Heart left ventricle (tissue), 16 donors: ENCODE results near the gene KDM5B. TPM values are rescaled to one million over a fixed set of nuclear protein-coding genes. Genes with fewer than 3 reads are reported as not detected.

ENCODE experiments used
- ATAC-seq, 4 donors: fragments of 200-7000 bp; cut with Tn5 transposase; one replicate each; pipeline ENCODE4 v1.9.1; 2020 to 2022; ENCODE audit warnings: moderate library complexity in 4 of 4, mild to moderate bottlenecking in 3 of 4, moderate number of reproducible peaks in 1 of 4
- DNase-seq, 5 donors: peaks; one replicate each; pipeline ENCODE4 v3.0.0-alpha.2; 2020
- H3K27ac ChIP-seq, 12 donors: fragments of 200-600 bp; sonication (generic) in 4 of 12; one replicate each; pipeline versions ENCODE4 v1.5.0 to v1.8.0; 2016 to 2022; ENCODE audit warnings: mild to moderate bottlenecking in 2 of 12
- H3K27me3 ChIP-seq, 9 donors: fragments of 200-600 bp; sonication (generic) in 2 of 9; one replicate each; pipeline versions ENCODE4 v1.5.1 to v1.8.0; 2016 to 2022; ENCODE audit warnings: mild to moderate bottlenecking in 3 of 9
- H3K36me3 ChIP-seq, 9 donors: fragments of 200-600 bp; sonication (generic) in 2 of 9; one replicate each; pipeline versions ENCODE4 v1.5.0 to v1.8.0; 2018 to 2022; ENCODE audit warnings: mild to moderate bottlenecking in 2 of 9
- H3K4me1 ChIP-seq, 12 donors: fragments of 200-600 bp; sonication (generic) in 4 of 12; one replicate each; pipeline versions ENCODE4 v1.5.0 to v1.8.0; 2016 to 2022; ENCODE audit warnings: mild to moderate bottlenecking in 3 of 12
- H3K4me3 ChIP-seq, 12 donors: fragments of 200-600 bp; sonication (generic) in 4 of 12; one replicate each; pipeline versions ENCODE4 v1.5.0 to v1.8.0; 2017 to 2022; ENCODE audit warnings: mild to moderate bottlenecking in 9 of 12, moderate library complexity in 4 of 12
- H3K9me3 ChIP-seq, 12 donors: fragments of 200-600 bp; sonication (generic) in 4 of 12; one replicate each; pipeline versions ENCODE4 v1.5.0 to v1.8.0; 2016 to 2022; ENCODE audit warnings: mild to moderate bottlenecking in 1 of 12
- CTCF ChIP-seq, 12 donors: fragments of 200-600 bp; sonication (generic) in 4 of 12; IDR thresholded peaks; one replicate each; pipeline versions ENCODE4 v1.5.0 to v1.8.0; 2018 to 2022; ENCODE audit warnings: antibody characterized with exemption in 12 of 12, mild to moderate bottlenecking in 5 of 12
- POLR2A ChIP-seq, 2 donors: fragments of 450-650 bp; IDR thresholded peaks; one replicate each; pipeline ENCODE4 v1.6.1; 2017; ENCODE audit warnings: antibody characterized with exemption in 2 of 2, mild to moderate bottlenecking in 2 of 2, moderate library complexity in 2 of 2
- WGBS, 4 donors: extraction: QIAGEN DNeasy Blood & Tissue Kit in 2 of 4; methylation state at CpG; one replicate each; pipeline versions ENCODE4 v1.1.5 to v1.1.7; 2013 to 2018; 5-methylcytosine and 5-hydroxymethylcytosine counted together
- intact Hi-C, 10 donors: fragments of 100-400 bp; cut with DNase I; formaldehyde crosslinking; loops; one replicate each; pipeline versions ENCODE4 v1.11.1 to v1.14.2; 2022
- polyA plus RNA-seq, 2 donors: library from polyadenylated mRNA; stranded (reverse); fragments of 200-250 nt; gene quantifications; one replicate each; pipeline ENCODE4 v1.2.3, GENCODE V29; 2013
- total RNA-seq, 9 donors: library from RNA; depleted of rRNA in 2 of 9; stranded (reverse); fragments of >200 nt in 2 of 9; fragmentation: NEBNext Ultra II Directional in 3 of 9; extraction: Animal tissue kit (Norgen Biotek cat#: 25700) in 3 of 9; gene quantifications; one replicate each; pipeline versions ENCODE4 v1.1.0 to v1.2.4, GENCODE V29; 2016 to 2023
- donor health status: ischemic (EF 13 %, LVEDD 7.1; RV severe dilation, severe dysfunction).
- donor health status: healthy with polysubstance abuse.
- donor health status: DM: no; HTN: yes; CAD: no.
- donor health status: DM: no; HTN: no; CAD: no.
- donor health status: ischemic (EF 25% LVEDD 6.9; RV normal size, moderate dysfunction).
- donor health status: ischemic (EF 25% LVEDD 5.7; RV mildly dilated, moderate dysfunction).
- donor health status: healthy.
- donor health status: DM: yes; HTN: yes; CAD: no.
- donor health status: ischemic (EF 35%, LVEDD 5.7; RV mildly dilated, moderate dysfunction).
- donor health status: nonischemic (EF 11% LVEDD 7.7; RV severe dilation, severe dysfunction).
- donor health status: DM: yes; HTN: yes; CAD: no.
- donor health status: PGD.
- donor health status: ischemic (EF 29% LVEDD 5.4; RV normal size, mild dysfunction).
- donor health status: nonischemic (EF 23%, LVEDD 6.1; RV moderate dilation, normal function).

Gene KDM5B
- total and polyA plus RNA-seq, 11 donors = 5.2 to 22.9 (median 14.1) TPM

- no peak overlapping the region for H3K4me3 ChIP-seq
- peaks cover 14 to 92% (median 30%) of the 10 kb centered on the region in 9 donors for H3K27me3 ChIP-seq
- WGBS, 4 donors = 63 to 76% (median 72%) methylated on average over 3 to 4 of the region's 4 CpGs
- TF ChIP-seq POLR2A (IDR thresholded peaks at IDR 0.05) (no peak), CTCF (IDR thresholded peaks at IDR 0.05) (no peak)
- H3K36me3 ChIP-seq = no peaks in the 10 kb centered on the region
- ATAC-seq = no peak
- intact Hi-C loops = loop anchor here in 2 of 10 donors (10.0 kb wide), 2 partner anchors 230 to 380 kb away; no protein-coding TSS in a partner anchor
- H3K27ac ChIP-seq = no peak overlapping the region
- DNase-seq = no peak
- peaks cover 0 to 6% (median 2%) of the 10 kb centered on the region in 12 donors for H3K4me1 ChIP-seq
- no peaks in the 10 kb centered on the region for H3K9me3 ChIP-seq
Observed at GRCh38 chr1:202704601-202705000, 103.6 kb downstream of the KDM5B start.

- WGBS, 4 donors = 69 to 75% (median 72%) methylated on average over 6 of the region's 6 CpGs
- TF ChIP-seq CTCF (IDR thresholded peaks at IDR 0.05) = no peak
- no peak for TF ChIP-seq POLR2A (IDR thresholded peaks at IDR 0.05)
- ATAC-seq = no peak
- Histone ChIP-seq H3K36me3 (no peaks in the 10 kb centered on the region), H3K9me3 (no peaks in the 10 kb centered on the region), H3K4me3 (no peak overlapping the region), H3K27ac (no peak overlapping the region), H3K4me1 (no peaks in the 10 kb centered on the region), H3K27me3 (peaks cover 0 to 91% (median 18%) of the 10 kb centered on the region in 9 donors)
- intact Hi-C loops = loop anchor here in 2 of 10 donors (10.0 kb wide), 2 partner anchors 228 to 378 kb away; no protein-coding TSS in a partner anchor
- no peak for DNase-seq
Observed at GRCh38 chr1:202703191-202703590, 105.0 kb downstream of the KDM5B start.

- Histone ChIP-seq H3K27me3 (peaks cover 0 to 91% (median 12%) of the 10 kb centered on the region in 9 donors), H3K36me3 (no peaks in the 10 kb centered on the region), H3K27ac (no peak overlapping the region), H3K9me3 (no peaks in the 10 kb centered on the region), H3K4me3 (no peak overlapping the region), H3K4me1 (no peaks in the 10 kb centered on the region)
- no peak for TF ChIP-seq POLR2A (IDR thresholded peaks at IDR 0.05)
- TF ChIP-seq CTCF (IDR thresholded peaks at IDR 0.05) = no peak
- WGBS, 4 donors = 57 to 63% (median 60%) methylated on average over 4 to 5 of the region's 5 CpGs
- no peak for DNase-seq
- no peak for ATAC-seq
- intact Hi-C loops = loop anchor here in 2 of 10 donors (10.0 kb wide), 2 partner anchors 227 to 377 kb away; no protein-coding TSS in a partner anchor
Observed at GRCh38 chr1:202702088-202702487, 106.1 kb downstream of the KDM5B start.

GRCh38 chr1:202701200-202701599 is 107.0 kb downstream of the KDM5B start:
- Histone ChIP-seq H3K36me3 (no peaks in the 10 kb centered on the region), H3K27ac (no peak overlapping the region), H3K4me3 (no peak overlapping the region), H3K9me3 (no peaks in the 10 kb centered on the region), H3K27me3 (peaks cover 0 to 91% (median 11%) of the 10 kb centered on the region in 9 donors), H3K4me1 (no peaks in the 10 kb centered on the region)
- WGBS, 4 donors = 88 to 94% (median 91%) methylated on average over 3 of the region's 3 CpGs
- intact Hi-C loops = loop anchor here in 2 of 10 donors (10.0 kb wide), 2 partner anchors 226 to 376 kb away; no protein-coding TSS in a partner anchor
- TF ChIP-seq CTCF (IDR thresholded peaks at IDR 0.05) = no peak
- TF ChIP-seq POLR2A (IDR thresholded peaks at IDR 0.05) = no peak
- no peak for DNase-seq
- no peak for ATAC-seq
